Stimulated activated CD4-positive, alpha-beta T cell treated with anti-CD3 and anti-CD28 coated beads, Interleukin-12 subunit alpha, Interleukin-12 subunit beta, amount 100 ng/mL, for 48 hours (primary cell): ENCODE measurements around the gene CFAP45.

ENCODE experiments used
- DNase-seq, 3 donors: peaks; one replicate each; pipeline ENCODE4 v3.0.0-alpha.2; 2020; ENCODE audit warnings: low read depth in 2 of 3, low spot score in 1 of 3

The CFAP45 gene

DNA sequence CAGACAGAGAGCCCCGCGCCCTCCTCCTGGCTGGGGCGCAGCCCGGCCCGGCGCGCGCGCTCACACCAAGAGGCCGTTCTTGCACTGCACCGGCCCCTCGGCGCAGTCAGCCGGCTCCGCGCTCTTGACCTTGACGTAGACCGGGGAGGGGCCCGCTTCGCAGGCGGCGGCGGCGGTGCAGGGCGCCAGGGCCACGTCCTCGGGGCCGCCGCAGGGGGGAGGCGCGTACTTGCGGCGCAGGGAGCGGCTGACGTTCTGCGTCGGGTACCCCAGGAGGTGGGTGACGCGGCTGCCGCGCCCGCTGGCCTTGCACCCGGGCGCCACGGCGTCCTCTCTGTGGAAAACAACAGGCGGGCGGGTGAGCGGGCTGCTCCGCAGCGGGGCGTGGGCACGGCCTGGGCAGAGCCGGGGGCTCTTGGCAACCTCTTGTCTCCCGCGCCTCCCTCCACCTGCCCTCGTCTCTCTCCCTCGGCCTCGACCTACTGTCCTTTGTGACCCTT, 45.2 kb downstream of the CFAP45 start:
- peak; percentile 52 to 70 (median 61) for DNase-seq

DNA sequence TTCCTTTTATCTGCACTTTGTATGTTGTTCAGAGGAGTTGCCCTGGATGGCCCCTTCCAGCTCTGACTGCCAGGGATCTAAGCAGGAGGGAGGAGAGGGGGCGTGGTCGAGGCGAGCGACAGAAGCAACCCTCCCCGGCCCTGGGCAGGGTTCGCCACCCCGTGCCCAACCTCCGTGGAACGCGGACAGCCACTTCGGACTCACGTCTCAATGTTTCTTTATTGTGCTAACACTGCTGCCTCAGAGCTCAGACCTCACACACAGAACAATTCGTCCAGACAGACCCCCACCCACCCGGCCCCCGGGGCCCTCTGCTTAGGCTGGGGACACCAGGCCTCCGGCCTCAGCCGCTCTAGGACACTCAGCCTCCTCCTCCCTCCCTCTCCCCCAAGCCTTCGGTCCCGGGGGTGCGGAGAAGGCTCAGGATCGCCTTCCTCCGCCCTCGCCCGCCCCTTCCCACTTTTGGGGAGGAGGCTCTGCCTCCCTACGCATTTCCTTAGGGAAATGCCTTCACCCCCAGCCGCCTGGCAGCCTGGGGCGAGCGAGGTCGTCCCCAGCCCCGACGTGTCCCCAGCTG, 45.8 kb downstream of the CFAP45 start:
- DNase-seq: peak in 1 of 3 donors; percentile 10

DNA sequence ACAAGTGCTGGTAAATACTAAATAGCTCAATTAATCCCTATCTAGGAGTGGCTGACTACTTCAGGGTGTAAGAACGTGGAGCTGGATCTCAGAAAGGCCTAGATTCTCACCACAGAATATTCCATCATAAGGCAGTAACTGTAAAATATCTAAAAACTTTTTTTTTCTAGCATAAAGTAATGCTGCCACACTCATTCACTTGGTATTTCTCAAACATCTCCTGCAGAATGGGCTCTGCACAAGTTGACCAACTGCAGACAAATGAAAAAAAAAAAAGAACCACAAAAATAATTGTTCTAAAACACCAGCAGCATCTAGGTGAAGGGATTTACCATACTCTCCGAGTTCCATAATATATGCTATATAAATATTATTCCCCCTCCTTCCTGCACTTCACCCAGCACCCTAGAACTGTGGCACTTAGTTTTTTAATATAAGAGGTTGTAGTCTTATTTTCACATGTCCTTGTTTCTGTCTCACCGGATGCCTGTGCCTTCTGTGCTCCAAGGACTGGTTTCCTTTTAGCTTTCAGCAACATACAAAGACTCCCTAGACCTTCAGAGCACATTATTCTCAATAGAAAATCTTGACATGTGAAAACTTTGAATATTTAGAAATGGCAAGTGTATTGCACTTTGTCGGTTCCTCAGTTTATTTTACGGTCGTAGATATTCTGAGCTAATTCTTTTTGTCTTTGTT, 46.4 kb downstream of the CFAP45 start:
- DNase-seq: no peak

GRCh38 chr1:159851407-159851806, 48.6 kb downstream of the CFAP45 start:
- no peak for DNase-seq

DNA sequence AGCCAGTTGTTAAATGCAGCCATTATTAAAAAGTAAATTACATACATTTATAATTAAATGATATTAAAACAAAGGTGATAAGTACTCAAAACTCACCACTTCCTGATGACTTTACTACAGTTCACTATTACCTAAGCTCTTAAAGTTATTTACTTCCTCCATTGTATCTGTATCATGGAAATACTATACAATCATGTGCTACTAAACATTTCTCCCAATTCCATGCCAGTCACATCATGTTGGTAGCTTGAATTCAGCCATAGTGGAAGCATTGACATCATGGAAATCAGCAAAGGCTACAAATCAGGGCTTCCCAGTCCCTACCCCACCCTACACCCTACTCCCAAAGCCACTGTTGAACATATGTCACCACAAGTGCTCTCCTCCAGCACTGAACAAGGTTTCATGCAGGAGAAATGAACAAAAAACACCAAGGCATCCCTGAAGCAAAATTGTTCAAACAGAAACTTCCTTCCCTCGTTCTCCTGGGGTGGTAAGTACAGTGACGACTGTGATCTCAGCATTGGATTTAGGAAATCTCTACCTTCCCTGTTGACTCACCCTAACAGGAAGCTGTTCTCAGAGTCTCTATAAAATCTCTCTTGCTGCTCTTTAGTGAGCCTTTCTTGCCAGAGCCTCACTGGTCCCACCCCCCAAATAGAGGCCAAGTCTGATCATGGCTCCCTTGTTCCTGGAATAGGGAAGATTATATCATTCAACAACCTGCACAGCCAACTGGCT, 50.2 kb downstream of the CFAP45 start:
- no peak for DNase-seq

GRCh38 chr1:159848326-159848725, 51.6 kb downstream of the CFAP45 start:
- no peak for DNase-seq

- no peak for DNase-seq
These were observed 52.7 kb downstream of the CFAP45 start for GRCh38 chr1:159847231-159847630.

GRCh38 chr1:159845751-159846629, 54.0 kb downstream of the CFAP45 start:
- DNase-seq: no peak

- no peak for DNase-seq
These were observed 56.5 kb downstream of the CFAP45 start for GRCh38 chr1:159843459-159843858.

GRCh38 chr1:159841749-159842148, 58.2 kb downstream of the CFAP45 start:
- no peak for DNase-seq

- DNase-seq: no peak
These were observed 60.7 kb downstream of the CFAP45 start for GRCh38 chr1:159839116-159839849.

DNA sequence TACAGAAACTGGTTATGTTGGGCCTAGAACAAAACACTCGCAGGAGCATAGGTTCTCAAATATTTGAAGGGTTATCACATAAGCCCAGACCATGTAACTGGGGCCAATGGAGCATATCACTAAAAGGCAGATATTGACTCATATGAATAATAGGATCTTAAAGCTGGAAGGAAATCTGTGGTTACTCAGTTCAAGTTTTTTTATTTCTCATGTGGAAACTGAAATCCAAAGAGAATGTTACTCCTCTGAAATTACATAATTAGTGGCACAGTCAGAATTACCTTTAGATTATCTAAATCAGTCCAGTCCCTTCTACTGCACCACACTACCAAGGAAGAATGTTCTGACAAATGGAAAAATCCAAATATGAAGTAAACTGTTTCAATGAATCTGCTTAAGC, 61.2 kb downstream of the CFAP45 start:
- no peak for DNase-seq

DNA sequence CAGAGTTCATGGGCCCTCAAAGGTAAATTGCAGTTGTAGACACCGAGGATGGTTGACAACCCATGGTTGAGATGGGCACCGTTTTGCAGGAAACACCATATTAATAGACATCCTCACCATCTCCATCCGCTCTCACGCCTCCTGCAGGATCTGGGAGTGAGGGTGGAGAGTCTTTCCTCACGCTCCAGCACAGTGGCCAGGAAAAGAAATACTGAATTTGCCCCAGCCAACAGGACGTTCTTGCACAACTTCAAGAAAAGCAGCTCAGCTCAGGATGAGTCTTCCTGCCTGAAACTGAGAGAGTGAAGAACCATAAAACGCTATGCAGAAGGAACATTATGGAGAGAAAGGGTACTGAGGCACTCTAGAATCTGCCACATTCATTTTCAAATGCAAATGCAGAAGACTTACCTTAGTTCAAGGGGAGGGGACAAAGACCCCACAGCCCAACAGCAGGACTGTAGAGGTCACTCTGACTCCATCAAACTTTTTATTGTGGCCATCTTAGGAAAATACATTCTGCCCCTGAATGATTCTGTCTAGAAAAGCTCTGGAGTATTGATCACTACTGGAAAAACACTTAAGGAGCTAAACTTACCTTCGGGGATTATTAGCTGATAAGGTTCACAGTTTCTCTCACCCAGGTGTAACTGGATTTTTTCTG, 64.0 kb downstream of the CFAP45 start:
- DNase-seq: no peak

DNA sequence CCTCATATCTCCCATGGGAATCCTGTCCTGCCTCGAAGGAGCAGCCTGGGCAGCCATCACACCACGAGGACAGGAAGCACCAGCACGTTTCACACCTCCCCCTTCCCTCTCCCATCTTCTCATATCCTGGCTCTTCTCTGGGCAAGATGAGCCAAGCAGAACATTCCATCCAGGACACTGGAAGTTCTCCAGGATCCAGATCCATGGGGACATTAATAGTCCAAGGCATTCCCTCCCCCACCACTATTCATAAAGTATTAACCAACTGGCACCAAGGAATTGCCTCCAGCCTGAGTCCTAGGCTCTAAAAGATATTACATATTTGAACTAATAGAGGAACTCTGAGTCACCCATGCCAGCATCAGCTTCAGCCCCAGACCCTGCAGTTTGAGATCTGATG, 64.6 kb downstream of the CFAP45 start:
- DNase-seq: no peak

DNA sequence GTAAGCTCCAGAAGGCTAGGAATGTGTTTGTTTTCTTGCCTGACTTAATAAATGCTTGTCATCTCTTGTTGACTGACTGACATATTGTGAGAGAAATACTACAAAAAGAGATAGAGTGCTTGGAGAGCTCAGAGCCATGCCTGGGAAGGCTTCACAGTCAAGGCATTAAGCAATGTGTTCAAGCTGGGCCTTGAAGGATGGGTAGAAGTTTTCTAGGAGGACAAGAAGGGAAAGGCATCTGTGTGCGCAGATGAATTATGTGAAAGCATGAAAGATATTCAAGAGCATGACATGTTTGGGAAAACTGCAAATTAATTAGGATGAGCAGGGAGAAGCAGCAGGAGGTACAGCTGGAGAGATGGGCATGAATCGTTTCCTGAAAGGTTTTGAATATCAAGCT, 67.7 kb downstream of the CFAP45 start:
- no peak for DNase-seq

DNA sequence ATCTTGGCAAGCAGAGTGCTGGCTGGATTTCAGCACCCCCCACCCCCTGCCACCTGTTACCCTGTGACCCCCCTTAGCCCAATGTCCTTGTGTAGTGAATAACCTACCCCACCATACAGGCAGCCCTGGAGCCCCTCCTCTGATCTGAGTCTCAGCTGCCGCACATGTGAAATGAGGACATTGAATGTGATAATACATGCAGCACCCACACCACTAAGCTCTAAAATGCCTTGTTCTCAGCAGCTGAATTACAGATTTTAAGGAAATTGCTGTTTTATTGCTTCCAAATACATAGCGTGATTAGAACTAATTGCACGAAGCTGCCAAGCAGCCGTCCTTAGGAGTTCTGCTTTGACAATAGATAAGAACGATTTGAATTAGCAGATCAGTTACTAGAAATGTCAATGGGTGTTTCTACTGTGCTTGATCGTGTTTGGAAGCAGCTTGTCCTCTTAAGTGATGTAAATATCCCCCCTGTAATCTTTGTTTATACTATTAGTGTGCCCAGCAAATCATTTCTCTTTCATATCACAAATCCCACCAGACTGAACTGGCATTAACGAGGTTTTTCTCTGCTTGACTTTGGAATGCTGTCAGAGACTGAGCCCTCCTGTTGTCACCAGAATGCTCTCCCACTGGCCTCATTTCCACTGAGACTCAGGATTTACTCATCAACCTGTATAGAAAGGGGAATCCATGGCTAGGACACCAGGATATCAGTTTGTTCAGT, 68.4 kb downstream of the CFAP45 start:
- no peak for DNase-seq

- DNase-seq: no peak
These were observed 69.2 kb downstream of the CFAP45 start for GRCh38 chr1:159830722-159831121.

- no peak for DNase-seq
These were observed 70.0 kb downstream of the CFAP45 start for GRCh38 chr1:159829822-159830465.

DNA sequence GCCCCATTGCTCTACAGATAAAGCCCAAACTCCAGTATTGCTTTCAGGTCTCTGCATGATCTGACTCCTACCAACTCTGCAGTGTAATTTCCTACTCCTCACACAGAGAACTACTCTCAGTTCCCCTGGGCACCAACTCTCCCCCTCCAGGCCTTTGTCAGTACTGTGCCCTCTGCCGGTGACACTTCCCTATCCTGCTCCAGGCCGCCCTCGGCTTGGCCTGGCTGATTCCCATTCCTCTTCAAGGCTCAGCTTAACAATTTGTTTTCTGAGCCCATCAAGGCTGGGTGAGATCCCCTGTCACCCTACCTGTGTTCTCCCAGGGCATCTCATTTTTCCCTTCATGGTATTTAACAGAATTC, 70.7 kb downstream of the CFAP45 start:
- DNase-seq: no peak
